GM23248 (cell line): ENCODE data around the gene ALKBH3.

Experiments used
- EZH2 ChIP-seq: fragments of 200-600 bp; sonication (generic); IDR thresholded peaks from 2 replicates; pipeline ENCODE4 v1.6.1; 2018; ENCODE audit warnings: antibody characterized with exemption, mild to moderate bottlenecking; ENCODE audit not compliant: insufficient read depth, poor library complexity, severe bottlenecking
- EZH2phosphoT487 ChIP-seq: fragments of 200-600 bp; sonication (generic); IDR thresholded peaks from 2 replicates; pipeline ENCODE4 v1.6.1; 2018; ENCODE audit warnings: antibody characterized with exemption, moderate library complexity, mild to moderate bottlenecking, low read depth; ENCODE audit not compliant: insufficient read depth

- TF ChIP-seq EZH2phosphoT487 (no peak), EZH2 (no peak)
These were observed 71.4 kb downstream of the ALKBH3 start for GRCh38 chr11:43952020-43952400.
